HG03469 (cell line): ENCODE data around the gene GFOD1.

Source experiments
- ATAC-seq: cut with Tn5 transposase; IDR thresholded peaks from one replicate; pipeline ENCODE4 v1.9.1; 2021; ENCODE audit warnings: mild to moderate bottlenecking, moderate library complexity, moderate number of reproducible peaks; ENCODE audit not compliant: unreplicated experiment

Gene GFOD1, protein sequence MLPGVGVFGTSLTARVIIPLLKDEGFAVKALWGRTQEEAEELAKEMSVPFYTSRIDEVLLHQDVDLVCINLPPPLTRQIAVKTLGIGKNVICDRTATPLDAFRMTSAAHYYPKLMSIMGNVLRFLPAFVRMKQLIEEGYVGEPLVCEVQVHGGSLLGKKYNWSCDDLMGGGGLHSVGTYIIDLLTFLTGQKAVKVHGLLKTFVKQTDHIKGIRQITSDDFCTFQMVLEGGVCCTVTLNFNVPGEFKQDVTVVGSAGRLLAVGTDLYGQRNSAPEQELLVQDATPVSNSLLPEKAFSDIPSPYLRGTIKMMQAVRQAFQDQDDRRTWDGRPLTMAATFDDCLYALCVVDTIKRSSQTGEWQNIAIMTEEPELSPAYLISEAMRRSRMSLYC

DNA sequence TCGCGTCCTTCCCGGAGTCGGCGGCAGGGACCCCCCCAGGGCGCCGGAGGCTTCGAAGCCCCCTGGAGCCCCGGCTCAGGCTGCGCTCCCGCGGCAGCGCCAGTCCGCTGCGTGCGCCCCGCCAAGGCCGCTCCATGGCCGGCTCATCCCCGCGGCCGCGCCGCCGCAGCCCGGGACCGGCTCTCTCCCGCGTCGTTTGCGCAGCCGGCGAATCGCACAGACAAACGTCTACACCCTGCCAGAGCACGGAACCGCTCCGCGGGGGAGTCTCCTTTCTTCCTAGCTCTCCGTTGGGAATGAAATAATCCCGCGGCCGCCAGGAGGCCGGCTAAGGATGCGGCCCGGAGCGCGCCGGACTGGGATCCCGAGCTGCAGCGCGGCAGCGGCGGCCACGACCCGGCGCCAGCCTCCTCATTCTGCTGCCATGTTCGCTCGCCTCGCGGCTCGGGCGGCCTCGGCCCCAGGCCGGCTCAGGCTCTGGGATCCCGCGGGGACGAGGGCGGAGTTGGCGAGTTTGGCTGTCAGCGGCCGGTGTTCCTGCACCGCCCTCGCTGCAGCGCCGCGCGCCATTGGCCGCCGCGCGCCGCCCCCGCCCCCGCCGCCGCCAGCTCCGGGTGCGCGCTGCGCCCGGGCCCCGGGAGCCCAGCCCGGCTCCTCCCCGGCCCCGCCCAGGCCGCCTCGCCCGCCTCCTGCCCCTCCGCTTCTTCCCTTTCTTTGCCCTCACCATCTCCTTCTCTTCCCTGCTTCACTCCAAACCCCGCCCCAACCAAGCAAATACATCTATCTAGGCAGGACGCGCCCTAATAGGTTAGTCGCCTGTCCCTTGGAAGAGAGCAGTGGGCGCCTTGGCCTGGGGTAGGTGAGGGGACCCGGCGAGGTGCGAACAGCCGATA lies at the start of gene GFOD1:
Gene GFOD1, minus strand, starts transcription at position 479 of the 893 bp plus-strand sequence. CDS start 710 bp downstream, outside the sequence.
- peak; percentile 63 for ATAC-seq

DNA sequence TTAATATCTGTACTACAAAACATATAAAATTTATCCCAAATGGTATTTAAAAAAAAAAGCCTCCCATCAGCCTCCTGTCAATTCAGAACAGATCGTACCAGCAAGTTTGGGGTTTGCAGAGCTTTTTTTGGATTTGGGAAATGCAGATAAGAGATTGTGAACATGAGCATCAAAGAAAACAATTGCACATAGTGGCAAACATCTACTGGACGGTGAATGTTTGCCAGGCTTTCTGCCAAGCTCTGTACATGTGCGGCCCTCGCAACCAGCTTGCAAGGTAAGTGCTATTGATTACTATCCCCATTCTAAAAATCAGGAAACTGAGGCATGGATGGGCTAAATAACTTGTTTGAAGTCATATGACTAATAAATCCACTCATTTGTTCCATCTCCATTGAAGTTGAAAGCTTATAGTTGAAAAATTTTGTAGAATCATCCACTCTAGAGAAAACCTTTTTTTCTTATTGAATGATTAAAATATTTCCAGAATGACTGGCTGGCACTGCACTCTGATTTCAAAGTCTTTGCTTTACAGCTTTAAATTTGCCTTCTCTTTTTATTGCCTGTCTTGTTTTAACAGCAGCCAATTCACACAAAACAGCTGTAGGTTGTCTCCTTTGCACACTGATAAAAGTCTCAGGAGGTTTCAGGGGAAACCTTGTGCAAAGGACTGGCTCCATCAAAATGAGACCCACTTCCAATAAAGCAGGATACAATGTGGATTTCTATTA lies 49.6 kb upstream of the GFOD1 start:
- ATAC-seq = no peak

DNA sequence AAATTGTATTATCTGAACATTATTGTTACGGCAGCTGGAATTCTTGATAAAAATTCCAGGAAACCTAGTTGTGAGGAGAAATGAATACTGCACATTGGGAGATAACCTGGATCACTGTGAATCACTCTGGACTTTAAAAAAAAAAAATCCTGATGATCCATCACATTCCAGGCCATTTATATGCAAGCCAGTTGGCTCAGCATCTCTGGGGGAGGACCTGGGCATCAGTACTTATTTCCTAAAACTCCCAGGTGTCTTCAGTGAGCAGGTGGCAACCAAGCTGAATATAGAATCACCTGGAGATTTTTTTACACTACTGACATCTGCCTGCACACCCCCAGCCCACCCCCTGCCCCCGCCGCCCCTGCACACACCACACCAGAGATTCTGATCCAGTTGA lies 47.9 kb upstream of the GFOD1 start:
- ATAC-seq = no peak

DNA sequence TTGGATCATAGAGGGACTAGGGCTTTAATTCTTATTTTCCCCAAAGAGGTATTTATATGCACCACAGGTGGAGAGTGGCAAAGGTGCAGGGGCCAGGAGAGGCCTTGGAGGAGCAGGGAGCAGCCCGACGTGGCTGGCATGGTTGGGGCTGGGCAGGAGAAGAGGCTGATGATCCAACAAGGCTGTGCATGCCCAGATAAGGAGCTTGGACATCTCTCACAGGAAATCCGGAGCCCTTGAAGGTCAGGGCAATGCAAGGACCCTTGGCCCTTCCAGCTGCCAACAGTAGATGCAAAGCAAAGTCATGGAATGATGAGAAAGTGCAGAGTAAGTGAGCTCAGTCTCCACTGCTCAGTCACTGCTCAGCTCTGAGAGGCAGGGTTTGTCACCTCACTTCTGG lies 47.1 kb upstream of the GFOD1 start:
- ATAC-seq = no peak

DNA sequence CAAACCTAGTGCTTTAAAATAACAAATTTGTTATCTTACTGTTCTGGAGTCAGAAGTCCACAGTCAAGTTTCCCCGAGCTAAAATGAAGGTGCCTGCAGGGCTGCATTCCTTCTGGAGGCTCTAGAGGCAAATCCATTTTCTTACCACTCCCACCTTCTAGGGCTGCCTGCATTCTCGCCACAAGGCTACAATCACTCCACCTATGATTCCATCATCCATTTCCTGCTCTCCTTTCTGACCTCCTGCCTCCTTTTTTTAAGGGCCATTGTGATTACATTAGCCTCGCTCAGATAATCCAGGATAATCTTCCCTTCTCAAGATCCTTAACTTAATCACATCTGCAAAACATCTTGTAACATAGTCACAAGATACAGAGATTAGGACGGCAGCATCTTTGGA lies 44.6 kb upstream of the GFOD1 start:
- ATAC-seq = no peak

DNA sequence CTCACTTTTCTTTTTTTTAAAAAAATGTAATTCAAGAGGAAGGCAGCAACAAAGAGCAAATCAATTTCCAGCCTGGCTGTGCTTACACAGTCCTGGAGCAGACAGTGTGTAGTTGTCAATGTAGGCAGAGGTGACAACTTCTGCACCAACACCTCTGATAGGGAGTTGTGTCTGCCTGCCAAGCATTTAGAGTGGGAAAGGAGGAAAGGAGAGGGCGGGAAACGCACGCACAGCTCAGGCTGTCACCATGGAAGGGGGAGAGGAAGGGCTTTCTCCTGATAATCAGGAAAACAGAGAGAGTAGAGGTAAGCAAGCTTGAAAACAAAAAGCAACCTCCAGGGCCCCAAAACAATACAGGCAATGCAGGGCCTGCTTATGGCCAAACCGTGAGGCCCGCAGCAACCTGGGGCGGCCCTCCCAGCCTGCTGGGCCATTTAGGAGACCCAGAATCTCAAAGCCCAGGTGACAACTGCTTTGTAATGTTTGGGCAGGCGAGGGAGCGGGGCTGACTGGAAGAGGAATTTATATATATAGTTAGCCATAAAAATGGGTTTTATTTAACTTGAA lies 41.5 kb upstream of the GFOD1 start:
- ATAC-seq = no peak

DNA sequence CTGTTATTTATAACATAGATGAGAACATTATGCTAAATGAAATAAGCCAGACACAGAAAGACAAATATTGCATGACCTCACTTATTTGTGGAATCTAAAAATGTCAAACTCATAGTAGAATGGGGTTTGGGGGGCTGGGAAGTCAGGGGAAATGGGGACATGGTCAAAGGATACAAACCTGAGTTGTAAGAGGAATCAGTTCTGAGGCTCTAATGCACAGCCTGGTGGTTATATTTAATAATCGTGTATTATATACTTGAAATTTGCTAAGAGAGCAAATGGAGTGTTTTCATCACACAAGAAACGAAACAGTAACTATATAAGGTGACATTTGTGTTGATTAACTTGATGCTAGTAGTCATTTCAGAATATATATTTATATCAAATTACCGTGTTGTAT lies 40.8 kb upstream of the GFOD1 start:
- no peak for ATAC-seq

DNA sequence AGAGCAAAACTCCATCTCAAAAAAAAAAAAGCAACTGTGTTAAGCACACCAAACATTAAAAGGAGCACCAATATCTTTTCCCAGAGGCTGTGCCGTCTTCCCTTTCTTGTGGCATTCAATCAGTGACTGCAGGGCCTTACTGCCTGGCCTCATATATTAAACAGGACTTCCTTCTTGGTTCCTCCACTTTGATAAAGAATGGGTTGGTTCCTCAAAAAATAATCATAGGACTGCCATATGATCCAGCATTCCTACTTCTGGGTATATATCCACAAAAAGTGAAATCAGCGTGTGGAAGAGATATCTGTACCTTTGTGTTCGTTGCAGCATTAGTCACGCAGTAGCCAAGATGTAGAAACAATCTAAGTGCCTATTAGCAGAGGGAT lies 40.3 kb upstream of the GFOD1 start:
- no peak for ATAC-seq

DNA sequence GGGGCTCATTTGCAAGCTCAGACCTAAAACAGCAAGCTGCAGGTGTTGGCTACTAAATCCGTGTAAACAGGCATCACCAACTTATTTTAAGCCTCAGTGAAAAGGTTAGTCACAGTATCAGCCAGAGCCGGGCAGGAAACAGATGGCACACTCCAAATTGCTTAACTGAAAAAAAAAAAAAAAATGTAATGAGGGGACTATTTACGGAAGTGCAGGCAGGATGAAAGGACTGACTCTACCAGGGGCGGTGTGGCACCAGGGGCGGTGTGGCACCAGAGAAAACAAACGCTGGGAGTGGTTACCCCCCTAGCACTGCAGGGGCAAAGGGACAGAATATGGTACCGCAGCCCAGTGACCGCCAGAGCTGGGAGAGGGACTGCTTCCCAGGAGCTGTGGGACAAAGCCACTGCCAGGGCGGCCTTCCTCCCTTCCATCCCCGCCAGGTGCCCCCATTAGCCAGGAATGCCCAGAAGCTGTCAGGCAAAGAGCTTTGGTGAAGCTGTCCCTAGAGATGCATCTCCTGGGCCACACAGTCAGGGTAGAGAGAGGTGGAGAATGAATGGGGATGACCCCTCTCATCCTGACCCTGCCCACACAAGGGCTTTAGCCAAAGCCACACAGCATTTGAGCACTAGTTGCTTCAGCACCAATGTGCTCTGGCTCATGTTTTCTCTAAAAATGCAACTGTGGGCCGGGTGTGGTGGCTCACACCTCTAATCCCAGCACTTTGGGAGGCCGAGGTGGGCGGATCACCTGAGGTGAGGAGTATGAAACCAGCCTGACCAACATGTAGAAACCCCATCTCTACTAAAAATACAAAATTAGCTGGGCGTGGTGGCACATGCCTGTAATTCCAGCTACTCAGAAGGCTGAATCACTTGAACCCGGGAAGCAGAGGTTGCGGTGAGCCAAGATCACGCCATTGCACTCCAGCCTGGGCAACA lies 39.6 kb upstream of the GFOD1 start:
- ATAC-seq = peak; percentile 58

DNA sequence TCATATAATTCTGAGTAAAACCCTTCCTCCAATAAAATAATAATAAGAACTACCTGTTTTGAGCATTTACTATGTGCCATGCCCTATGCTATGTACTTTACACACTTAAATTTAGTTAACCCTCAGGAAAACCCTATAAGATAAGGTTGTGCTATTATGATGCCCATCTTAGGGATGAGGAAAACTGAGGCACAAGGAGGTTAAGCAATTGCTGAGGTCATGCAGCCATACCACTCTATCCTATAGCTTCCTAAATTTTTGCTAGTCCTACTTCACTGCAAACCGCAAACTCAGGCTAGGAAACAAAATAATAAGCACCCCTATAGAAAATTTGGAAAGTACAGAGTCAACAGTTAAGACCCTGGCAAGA lies 38.9 kb upstream of the GFOD1 start:
- no peak for ATAC-seq

DNA sequence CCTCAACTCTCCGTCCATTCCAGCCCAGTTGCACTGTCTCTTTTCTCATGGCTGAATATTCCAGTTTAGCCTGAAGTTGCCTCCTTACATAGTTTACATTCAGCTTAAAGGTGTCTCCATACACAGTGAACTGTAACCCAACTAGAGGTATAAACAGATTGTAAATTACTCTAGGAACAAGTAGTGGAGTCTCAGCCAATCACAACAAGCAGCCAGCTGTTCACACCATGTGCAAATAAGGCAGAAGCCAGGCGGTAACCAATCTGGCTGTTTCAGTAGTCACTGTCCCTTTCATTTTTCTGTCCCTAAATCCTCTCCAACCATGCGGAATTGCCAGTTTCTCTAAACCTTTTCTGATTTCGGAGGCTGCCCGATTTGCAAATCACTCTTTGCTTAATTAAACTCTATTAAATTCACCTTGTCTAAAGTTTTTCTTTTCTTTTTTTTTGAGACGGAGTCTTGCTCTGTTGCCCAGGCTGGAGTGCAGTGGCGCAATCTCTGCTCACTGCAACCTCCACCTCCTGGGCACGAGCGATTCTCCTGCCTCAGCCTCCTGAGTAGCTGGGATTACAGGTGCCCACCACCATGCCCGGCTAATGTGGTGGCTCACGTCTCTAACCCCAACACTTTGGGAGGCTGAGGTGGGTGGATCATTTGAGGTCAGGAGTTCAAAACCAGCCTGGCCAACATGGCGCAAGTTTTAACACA lies 37.6 kb upstream of the GFOD1 start:
- ATAC-seq = no peak

DNA sequence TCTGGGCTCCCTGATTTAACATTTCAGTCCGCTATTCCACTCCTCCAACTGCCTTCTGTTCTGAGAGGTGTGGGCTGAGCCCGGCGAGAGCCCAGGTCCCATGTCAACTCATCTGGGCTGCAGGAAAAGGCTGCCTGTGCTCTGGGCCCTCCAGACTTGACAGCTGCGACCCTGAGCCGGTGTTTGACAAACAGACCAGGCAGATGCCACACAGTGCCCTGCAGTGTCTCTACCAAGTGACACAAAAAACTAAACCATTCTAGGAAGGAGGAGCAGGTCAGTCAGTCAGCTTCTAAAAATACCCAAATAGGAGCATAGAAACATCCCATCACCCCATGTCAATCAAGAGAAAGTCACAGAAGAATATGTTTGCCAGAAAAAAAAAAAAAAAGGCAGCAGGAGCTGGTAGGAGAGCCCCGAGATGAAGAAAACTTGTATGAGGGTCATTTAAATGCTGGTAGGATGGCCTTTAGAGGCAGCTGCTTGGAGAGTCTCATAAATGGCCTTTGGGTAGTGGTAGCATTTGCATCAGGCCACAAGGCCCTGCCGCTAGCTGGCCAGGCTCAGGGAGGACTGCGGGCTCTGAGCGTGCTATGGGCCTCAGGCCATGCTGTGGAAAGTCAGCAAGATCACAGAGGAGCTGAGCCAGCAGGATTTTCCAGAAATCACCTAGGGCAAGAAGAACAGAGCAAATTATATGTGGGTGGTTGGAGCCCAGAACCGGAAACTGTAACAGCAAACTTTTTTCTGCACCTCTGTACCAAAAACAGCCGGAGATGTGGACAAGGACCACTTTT lies 36.6 kb upstream of the GFOD1 start:
- no peak for ATAC-seq

DNA sequence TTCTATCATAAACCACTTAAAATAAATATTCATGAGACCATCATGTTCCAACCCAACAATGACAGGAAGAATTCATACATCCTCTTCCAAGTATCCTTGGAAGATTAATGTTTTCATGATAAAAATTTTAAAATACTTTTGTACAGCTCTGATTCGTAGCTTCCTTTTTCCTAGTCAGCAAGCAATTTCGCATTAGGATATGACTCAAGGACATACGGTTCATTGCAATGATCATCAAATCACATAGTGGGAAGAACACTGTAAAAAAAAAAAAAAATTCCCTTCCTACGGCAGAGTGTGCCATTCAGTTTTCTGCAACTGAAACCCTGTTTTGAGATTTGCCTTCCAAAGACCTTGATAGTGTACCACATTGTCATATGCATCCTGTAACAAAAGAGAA lies 35.3 kb upstream of the GFOD1 start:
- no peak for ATAC-seq

DNA sequence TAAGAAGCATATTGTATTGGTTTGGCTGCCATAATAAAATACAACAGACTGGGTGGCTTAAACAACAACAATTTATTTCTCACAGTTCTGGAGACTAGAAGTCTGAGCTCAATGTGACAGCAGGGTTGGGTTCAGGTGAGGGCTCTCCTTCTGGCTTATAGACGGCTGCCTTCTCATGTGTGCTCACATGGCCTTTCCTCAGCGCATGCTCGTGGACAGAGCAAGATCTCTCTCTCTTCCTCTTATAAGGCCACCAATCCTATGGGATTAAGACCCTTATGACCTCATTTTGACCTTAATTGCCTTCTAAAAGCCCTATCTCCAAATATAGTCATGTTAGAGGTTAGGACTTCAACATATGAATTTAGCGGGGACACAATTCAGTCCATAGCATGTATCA lies 32.4 kb upstream of the GFOD1 start:
- no peak for ATAC-seq

DNA sequence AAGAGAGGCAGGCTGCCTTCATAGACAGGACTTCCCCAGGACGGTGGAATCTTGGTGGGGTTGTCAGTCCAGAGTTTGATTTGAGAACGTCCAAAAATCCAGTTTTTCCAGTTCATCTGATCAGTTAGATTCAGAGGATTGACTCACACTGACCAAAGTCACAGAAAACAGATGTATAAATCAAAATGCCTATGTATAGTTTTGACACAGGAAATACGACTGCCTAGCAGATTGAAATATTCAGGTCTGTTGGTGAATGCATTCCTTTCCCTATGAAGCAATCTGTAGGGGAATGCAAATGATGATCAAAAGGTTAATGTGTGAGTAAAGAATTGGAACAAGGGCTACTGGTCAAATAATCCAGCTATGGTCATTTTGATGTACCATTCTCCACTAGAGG lies 29.7 kb upstream of the GFOD1 start:
- no peak for ATAC-seq

DNA sequence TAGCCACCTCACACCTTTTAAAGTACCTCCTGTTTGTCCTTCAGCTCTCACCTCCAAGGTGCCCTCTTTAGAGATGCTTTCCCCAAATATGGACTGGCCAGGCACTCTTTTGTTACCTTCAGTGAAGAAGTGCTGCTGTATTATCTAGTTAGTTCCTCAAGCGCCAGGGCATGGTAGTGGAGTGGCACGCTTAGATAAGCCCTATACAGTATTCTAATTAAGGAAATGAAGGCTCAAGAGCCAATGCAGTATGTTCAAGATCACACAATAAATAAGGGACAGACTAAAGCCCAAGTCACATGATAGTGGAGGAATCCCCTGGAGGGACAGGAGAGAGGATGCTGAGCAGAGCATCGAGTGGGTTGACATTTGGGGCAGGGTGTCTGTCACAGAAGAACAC lies 28.5 kb upstream of the GFOD1 start:
- ATAC-seq = no peak

DNA sequence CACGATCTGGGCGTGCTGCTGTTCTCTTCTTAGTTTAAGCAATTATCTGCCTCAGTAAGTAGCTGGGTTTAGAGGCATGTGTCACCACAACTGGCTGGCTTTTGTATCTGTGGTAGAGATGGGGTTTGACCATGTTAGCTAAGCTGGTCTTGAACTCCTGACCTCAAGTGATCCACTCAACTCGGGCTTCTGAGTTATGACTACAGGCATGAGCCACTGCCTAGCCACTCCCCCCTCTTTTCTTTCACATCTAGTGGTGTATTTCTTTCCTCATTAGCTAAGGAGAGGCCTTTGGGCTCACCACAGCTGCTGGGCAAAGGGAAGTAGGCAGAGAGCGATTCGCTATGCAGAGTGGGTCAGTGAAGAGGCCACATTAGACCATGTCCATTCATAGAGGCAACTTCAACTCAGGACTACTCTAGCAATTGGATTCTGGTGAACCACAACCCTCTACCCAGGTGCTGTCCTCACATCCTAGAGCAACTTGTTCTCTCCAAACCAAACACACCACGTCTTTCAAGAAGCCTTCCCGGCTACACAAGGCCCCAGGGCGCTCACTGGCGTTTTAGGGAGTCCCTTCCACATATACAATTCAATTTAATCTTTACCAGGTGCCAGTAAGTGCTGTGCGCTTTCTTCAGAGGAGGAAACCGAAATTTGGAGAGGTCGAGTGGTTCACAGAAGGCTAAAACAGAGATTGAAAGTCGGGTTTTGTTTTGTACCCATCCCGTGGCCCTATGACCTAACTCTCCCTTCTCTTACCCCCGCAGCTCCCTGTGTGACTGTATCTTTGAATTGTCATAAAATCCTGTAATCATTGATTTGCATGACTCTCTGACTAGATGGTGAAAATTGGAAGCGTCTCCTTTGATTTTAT lies 26.5 kb upstream of the GFOD1 start:
- ATAC-seq = no peak

DNA sequence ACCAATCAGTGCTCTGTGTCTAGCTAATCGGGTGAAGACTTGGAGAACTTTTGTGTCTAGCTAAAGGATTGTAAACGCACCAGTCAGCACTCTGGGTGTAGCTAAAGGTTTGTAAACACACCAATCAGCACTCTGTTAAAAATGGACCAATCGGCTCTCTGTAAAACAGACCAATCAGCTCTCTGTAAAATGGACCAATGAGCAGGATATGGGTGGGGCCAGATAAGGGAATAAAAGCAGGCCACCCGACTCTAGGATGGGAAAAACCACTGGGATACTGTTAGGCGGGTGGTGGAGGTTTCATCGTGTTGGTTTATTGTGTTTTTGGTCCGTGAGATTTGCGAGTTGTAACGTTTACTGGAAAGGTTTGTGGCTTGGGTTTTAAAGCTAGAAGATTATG lies 25.5 kb upstream of the GFOD1 start:
- no peak for ATAC-seq
